Right hindlimb (tissue), 1 donor: Measurements from ENCODE around the gene CNKSR1.

ENCODE experiments used
- DNase-seq: peaks from one replicate; pipeline ENCODE4 v3.0.0-alpha.2; 2018

The CNKSR1 gene

DNA sequence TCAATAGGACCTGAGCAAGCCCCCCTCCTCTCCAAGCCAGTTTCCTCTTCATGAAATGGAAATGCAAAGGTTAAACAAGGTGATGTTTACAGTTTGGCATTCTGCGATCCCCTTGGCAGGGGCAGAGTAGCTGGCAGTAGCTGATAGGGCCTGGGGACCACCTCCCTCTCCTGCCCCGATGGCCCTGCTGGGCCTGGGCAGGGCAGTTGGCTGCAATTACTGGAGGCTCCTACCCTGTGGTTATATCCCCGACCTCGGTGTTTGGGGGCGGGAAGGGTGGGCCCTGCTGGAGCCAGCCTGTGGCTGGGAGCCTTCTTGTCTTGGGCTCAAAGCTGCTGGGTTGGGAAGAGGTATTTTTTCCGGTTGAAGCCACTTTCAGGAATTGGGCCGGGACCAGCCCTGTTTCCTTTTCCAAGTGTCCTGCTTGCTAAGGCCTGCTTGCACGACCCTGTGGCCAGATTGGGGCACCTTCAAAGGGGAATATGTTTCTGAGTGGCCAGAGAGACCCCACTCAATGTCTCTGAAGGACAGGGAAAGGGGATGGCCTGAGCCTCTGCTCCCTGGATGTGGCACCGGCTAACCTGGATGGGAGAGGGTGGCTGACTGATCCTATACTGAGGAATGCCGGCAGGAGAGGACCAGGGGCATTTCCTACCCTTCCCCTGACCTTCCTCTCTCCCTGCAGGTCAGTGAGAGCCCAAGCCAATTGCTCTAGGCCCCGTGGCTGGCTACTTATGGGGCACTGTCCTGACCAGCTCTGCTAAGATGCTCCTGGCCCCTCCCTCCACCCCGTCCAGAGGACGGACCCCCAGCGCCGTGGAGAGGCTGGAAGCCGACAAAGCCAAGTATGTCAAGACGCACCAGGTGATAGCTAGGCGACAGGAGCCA lies 16.5 kb upstream of the CNKSR1 start:
- DNase-seq, result no peak

DNA sequence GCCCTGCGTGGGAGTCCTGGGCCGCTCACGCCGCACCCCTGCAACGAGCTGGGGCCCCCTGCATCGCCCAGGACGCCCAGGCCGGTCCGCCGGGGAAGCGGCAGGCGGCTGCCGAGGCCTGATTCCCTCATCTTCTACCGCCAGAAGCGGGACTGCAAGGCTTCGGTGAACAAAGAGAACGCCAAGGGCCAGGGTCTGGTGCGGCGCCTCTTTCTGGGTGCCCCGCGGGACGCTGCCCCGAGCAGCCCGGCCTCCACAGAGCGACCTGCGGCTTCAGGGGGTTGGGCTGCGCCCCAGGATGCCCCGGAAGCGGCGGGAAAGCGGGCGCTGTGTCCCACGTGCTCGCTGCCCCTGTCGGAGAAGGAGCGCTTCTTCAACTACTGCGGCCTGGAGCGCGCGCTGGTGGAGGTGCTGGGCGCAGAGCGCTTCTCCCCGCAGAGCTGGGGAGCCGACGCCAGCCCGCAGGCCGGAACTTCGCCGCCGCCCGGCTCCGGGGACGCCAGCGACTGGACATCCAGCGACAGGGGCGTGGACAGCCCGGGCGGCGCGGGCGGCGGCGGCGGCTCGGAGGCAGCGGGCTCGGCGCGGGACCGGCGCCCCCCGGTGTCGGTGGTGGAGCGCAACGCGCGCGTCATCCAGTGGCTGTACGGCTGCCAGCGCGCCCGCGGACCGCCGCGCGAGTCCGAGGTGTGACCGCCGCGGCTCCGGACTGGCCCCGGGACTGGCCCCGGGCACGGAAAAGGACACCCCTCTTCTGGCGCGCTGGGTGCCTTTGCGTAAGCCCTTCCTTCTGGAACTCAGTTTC lies 15.7 kb upstream of the CNKSR1 start:
- peak; percentile 68 for DNase-seq

GRCh38 chr1:26162220-26162709 lies 15.0 kb upstream of the CNKSR1 start:
- no peak for DNase-seq

DNA sequence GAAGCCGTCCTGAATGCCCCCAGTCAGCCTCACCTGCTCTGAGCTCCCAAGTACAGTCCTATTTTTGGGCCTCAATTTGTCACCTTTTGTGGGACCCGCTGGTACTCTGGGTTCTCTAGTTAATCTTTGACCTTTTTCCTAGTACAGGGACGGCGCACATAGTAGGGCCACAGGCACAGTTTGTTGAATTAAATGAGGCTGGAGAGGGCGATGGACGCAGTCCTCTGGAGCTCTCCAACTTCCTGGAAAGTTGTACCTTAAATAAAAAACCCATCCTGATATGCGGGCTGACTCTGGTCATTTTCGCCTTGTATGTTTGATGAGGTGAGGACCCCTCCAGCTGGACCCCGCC lies 13.6 kb upstream of the CNKSR1 start:
- no peak for DNase-seq

DNA sequence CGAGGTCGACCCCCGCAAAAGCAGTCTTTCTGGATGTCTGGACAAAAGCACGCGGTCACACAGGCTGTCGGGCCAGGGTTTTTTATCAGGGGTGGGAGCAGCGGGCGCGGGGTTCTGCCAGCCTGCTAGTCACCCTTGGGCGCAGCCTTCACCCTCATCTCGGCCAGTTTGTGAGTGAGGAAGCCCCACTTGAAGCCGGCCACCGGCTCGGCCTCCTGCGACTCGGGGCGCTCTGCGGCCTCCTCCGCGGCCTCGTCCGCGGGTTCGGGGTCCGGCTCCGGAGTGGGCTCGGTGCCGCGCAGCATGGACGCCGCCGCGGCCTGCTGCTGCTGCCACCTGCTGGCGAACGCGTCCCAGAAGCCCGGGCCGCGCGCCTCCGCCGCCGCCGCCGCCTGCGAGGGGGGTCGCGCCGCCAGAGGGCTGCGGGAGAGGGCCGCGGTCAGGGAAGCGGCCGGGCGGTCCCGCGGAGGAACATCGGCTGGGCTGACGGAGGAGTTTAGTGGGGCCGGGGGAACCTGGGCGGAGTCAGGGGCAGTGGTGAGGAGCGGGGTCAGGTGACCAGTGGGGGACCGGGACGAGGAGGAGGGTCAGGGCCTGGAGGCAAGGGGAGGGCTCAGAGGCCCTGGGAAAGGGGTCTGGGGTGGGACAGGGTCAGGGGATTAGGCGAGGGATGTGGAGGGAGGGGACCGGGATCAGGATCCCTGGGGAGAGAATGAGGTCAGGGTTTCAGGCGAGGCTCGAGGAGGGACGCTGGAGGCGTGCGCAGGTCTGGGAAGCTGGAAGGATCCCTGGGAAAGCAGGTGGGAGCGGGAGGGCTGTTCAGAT lies 13.0 kb upstream of the CNKSR1 start:
- peak; percentile 56 for DNase-seq

DNA sequence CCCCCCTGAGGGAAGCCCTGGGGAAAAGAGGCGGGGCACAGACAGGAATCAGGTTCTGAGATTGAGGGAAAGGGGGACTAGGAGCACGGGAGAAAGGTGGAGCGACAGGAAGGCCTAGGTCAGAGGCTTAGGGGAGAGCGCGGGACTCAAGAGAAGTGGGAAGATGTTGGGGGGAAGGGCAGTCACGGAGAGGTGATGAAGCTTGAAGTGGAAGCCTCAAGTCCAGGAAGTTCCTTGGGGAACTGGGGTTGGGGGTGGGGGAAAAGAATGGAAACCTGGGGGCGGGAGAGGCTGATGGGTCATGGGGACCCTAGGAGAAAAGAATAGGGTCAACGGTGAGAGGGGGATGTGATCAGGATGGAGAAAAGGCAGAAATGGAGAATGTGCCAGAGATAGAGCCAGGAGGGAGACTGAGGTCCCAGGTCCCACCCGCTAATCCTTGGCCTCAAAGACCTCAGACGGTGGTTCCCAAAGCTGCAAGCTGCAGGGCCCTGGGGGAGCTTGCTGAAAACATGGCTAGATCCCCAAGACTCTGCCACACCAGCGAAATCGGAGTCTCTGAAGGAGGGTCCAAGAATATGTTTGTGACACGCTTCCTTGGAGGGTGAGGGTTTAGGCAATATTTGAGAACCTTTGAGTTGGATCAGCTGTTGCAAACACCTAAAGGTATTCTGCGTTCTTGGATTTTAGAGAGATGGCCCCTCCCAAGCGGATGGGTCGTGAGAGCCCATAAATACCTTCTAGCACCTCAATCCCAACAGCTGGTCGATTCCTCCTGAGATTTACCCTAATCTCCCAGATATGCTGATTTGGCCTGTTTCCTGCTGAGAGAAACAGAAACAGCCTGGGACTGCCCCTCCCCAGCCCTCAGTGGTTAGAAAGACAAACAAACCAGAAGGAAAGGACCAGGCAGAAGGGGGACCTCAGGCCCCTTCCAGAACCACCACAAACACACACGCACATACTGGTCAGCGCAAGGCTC lies 12.1 kb upstream of the CNKSR1 start:
- DNase-seq, result no peak

DNA sequence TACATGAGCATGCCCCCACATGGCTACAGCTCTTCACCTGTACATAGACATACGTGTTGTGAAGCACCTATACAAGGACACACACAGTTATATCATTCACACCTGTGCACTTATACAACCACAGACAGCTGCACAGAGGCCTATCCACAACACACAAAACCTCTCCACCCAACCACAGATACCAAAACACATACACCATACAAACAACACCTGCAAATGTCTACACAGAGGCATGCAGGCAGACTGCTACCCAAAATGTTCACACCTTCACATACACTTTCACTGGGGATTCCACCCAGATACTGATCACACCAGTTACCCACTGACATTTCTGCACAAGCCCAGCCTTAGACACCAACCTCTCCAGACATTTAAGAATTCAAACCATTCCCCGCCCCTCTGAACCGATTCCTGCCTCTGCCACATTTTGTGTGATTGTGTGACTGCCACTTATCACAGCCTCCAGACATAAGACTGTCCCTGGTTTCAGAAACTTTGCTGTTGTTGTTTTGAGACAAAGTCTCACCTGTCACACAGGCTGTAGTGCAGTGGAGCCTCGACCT lies 10.5 kb upstream of the CNKSR1 start:
- no peak for DNase-seq

DNA sequence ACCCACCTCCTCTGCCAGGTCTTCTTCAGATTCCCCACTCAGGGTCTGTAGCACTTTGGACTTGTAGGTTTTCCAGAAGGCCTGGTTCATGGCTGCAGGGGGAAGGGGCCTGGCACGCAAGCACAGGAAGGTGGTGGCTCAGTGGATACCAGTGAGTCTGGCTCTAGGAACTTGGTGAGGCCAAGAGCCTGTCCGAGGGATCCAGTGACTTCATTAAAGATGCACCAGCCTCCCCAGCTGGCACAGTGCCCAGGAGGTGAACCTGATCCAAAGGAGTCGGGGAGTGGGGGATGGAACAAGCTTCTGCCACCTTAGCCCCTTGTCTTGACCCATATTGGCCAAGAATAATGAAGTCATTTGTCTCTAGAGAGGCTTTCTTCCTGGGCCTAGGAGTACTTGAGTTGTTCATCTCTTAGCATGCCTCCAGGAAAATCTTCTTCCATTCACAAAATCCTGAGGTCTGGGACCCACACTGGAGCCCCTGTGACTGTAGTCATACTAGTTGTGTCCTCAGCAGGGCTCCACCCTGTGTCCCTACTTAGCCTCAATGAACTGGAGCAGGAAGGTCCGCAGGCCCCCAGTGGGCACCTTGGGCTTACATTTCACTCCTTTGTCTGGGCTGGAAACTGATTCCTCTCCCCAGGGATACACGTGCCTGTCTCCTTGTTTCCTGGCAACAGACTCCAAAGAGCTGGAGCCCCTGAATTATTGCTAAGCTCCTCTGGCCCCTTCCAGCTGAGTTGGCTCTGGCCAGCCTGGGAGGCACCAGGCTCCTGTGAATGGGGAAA lies 8.7 kb upstream of the CNKSR1 start, which contains the start of gene C1orf232:
Gene C1orf232, minus strand, starts transcription at position 554 of the 788 bp plus-strand sequence. Its CDS starts 464 bp downstream, at position 90.
- no peak for DNase-seq

GRCh38 chr1:26169198-26169554 lies 8.1 kb upstream of the CNKSR1 start:
- no peak for DNase-seq

GRCh38 chr1:26169669-26170471 lies 7.4 kb upstream of the CNKSR1 start, which contains the start of gene ZNF593:
ZNF593 (plus strand) TSS chr1:26169908; CDS start chr1:26169984, 76 bp downstream.
- DNase-seq, result peak; percentile 93

DNA sequence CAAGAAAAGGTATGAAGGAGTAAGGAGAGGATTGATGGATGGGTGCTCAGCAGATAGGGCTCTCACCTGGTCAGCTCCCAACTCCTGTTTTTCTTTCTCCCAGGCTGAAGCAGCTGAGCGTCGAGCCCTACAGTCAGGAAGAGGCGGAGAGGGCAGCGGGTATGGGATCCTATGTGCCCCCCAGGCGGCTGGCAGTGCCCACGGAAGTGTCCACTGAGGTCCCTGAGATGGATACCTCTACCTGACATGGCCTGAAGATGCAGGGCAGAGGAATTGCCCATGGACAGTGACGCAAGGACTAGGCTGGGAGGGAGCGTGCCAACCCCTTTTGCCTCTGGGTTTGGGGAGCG lies 6.8 kb upstream of the CNKSR1 start:
- DNase-seq, result no peak

DNA sequence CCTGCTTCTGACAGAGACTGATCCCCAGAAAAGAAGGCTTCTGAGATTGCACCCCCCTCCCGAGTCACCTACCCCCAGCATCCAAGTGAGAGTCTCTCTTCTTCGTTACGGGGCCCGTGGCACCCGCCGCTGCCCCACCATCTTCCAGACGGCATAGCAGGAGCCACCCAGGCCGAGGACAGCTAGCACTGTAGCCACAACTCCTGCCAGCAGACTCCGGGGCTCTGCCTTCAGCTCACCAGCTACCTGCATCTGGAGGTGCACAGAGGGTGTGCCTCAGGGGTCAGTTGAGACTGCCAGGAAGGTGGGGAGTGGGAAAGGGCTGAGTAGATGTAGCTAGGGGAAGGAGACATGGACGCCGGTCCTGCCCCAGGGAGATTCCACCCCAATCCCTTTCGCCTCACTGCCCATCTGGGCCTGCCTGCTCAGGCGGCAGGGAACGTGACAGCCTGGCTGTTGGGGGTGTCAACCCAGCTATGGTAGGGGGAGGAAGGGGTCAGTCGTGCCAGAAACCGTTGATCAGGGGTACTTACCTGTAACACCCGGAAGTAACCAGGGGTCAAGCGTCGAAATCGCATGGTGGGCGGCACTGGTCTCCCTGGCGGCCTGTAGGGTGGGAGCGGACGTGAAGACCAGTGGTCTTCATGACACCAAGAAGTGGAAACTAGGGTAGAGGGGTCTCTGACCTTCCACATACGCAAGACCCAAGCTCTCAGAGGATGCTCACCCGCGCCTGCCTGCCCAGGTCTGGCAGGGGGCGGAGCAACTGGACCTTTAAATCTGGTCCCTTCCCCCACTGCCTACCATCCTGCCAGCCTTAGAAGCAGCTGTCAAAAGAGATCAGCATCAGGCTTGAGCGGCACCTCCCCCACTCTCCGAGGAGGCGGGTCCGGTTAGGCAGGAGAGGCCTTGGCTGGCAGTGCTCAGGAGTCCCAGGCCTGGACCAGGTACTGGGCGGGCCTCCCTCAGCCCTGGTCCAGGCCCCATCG lies 5.9 kb upstream of the CNKSR1 start, which contains the start of gene ZNF593OS:
Gene ZNF593OS, minus strand, starts transcription at position 749 of the 989 bp plus-strand sequence. Its CDS starts 171 bp downstream, at position 578.
- DNase-seq, result no peak

DNA sequence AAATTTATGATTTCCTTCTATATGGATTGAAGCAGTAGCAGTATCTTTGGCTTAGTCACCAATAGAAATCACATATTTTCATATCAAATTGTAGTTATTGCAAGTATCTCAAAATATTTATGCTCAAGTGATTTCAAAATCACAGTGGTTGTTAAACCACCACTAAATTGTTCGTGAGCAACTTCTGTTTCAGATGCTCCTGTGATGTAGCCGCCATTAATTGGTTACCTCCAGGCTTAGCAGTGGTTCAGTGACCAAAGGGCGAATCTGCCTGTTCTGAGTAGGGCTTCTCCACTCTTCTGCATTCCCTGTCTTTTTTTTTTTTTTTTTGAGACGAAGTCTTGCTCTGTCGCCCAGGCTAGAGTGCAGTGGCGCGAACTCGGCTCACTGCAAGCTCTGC lies 1.9 kb upstream of the CNKSR1 start:
- DNase-seq, result no peak

DNA sequence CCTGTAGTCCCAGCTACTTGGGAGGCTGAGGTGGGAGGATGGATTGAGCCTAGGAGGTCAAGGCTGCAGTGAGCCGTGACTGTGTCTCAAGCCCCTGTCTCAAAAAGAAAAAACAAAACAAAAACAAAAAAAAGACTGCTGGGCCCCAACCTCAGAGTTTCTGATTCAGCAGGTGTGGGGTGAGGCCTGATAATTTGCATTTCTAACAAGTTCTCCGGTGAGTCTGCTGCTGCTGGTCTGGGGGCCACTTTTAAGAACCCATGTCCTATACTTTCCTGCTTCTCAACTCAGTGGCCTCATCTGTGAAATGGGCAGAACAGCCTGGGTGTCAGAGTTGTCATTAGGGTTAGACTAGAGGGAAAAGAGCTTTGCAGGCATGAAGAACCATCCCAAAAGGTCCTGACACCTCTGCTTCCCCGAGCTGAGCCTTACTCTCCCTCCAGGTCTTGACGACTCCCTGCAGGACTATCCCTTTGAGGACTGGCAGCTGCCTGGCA lies 2.8 kb downstream of the CNKSR1 start:
- DNase-seq, result no peak

- DNase-seq, result no peak
Measured at GRCh38 chr1:26181586-26182382, 4.5 kb downstream of the CNKSR1 start.

GRCh38 chr1:26182383-26182696 lies 5.0 kb downstream of the CNKSR1 start:
- DNase-seq, result no peak

- DNase-seq, result no peak
Measured at GRCh38 chr1:26184086-26184485, 6.8 kb downstream of the CNKSR1 start.
